H9 (cell line): ENCODE data around the gene TXLNB. TPM values are rescaled to one million over a fixed set of nuclear protein-coding genes. Genes with fewer than 3 reads are reported as not detected.

Experiments used
- DNase-seq: peaks from one replicate; pipeline ENCODE4 v3.0.0-alpha.2; 2017
- H2AFZ ChIP-seq: one replicate; pipeline ENCODE4 v1.6.1; 2013; ENCODE audit warnings: mild to moderate bottlenecking, low read length, control low read depth, moderate library complexity
- H2AK5ac ChIP-seq: 2 replicates; pipeline ENCODE4 v1.6.1; 2013; ENCODE audit warnings: low read length, control low read depth, mixed read lengths; ENCODE audit not compliant: insufficient read length
- H2BK120ac ChIP-seq: one replicate; pipeline ENCODE4 v1.6.1; 2013; ENCODE audit warnings: low read depth, mild to moderate bottlenecking, low read length, control low read depth, inconsistent platforms; ENCODE audit not compliant: poor library complexity, severe bottlenecking
- H2BK12ac ChIP-seq: 2 replicates; pipeline ENCODE4 v1.6.1; 2013; ENCODE audit warnings: low read length, control low read depth, mixed read lengths, low read depth; ENCODE audit not compliant: insufficient read length
- H2BK15ac ChIP-seq: 2 replicates; pipeline ENCODE4 v1.6.1; 2013; ENCODE audit warnings: low read depth, low read length, control low read depth
- H2BK20ac ChIP-seq: one replicate; pipeline ENCODE4 v1.6.1; 2013; ENCODE audit warnings: low read depth, mild to moderate bottlenecking, low read length, control low read depth, inconsistent platforms; ENCODE audit not compliant: poor library complexity, severe bottlenecking
- H2BK5ac ChIP-seq: 2 replicates; pipeline ENCODE4 v1.6.1; 2013; ENCODE audit warnings: low read length, control low read depth, mixed read lengths; ENCODE audit not compliant: insufficient read length
- H3K14ac ChIP-seq: 2 replicates; pipeline ENCODE4 v1.6.1; 2013; ENCODE audit warnings: low read length, control low read depth; ENCODE audit not compliant: insufficient read depth
- H3K18ac ChIP-seq: 2 replicates; pipeline ENCODE4 v1.6.1; 2013; ENCODE audit warnings: low read depth, mild to moderate bottlenecking, mixed read lengths, low read length, control low read depth; ENCODE audit not compliant: insufficient read length
- H3K23ac ChIP-seq: 2 replicates; pipeline ENCODE4 v1.6.1; 2013; ENCODE audit warnings: low read length, control low read depth, mixed read lengths, low read depth; ENCODE audit not compliant: insufficient read length
- H3K23me2 ChIP-seq: 2 replicates; pipeline ENCODE4 v1.6.1; 2013; ENCODE audit warnings: low read depth, mild to moderate bottlenecking, mixed read lengths, low read length, control low read depth; ENCODE audit not compliant: insufficient read length, poor library complexity, severe bottlenecking
- H3K27ac ChIP-seq: 2 replicates; pipeline ENCODE4 v1.5.1; 2013; ENCODE audit warnings: low read length, control low read depth, mixed read lengths, low read depth; ENCODE audit not compliant: insufficient read length
- H3K27me3 ChIP-seq: 2 replicates; pipeline ENCODE4 v1.6.1; 2013; ENCODE audit warnings: low read length, control low read depth, inconsistent platforms; ENCODE audit not compliant: insufficient read depth
- H3K4ac ChIP-seq: 2 replicates; pipeline ENCODE4 v1.6.1; 2013; ENCODE audit warnings: low read depth, mild to moderate bottlenecking, control low read depth, inconsistent platforms, low read length, moderate library complexity
- H3K4me1 ChIP-seq: 2 replicates; pipeline ENCODE4 v1.6.1; 2013; ENCODE audit warnings: low read length, control low read depth, inconsistent platforms; ENCODE audit not compliant: insufficient read depth
- H3K4me2 ChIP-seq: 2 replicates; pipeline ENCODE4 v1.6.1; 2013; ENCODE audit warnings: low read length, control low read depth, mixed read lengths; ENCODE audit not compliant: insufficient read length, insufficient read depth
- H3K56ac ChIP-seq: 2 replicates; pipeline ENCODE4 v1.6.1; 2013; ENCODE audit warnings: low read depth, mild to moderate bottlenecking, mixed read lengths, low read length, control low read depth; ENCODE audit not compliant: insufficient read length
- H3K79me1 ChIP-seq: 2 replicates; pipeline ENCODE4 v1.6.1; 2013; ENCODE audit warnings: low read depth, mild to moderate bottlenecking, moderate library complexity, low read length, control low read depth, inconsistent platforms; ENCODE audit not compliant: insufficient read depth, poor library complexity, severe bottlenecking
- H3K79me2 ChIP-seq: 2 replicates; pipeline ENCODE4 v1.6.1; 2013; ENCODE audit warnings: low read length, control low read depth, inconsistent platforms; ENCODE audit not compliant: insufficient read depth
- H3K9ac ChIP-seq: 2 replicates; pipeline ENCODE4 v1.6.1; 2013; ENCODE audit warnings: low read length, control low read depth, mixed read lengths; ENCODE audit not compliant: insufficient read length; ENCODE audit errors: extremely low read depth
- H3K9me3 ChIP-seq: one replicate; pipeline ENCODE4 v1.6.1; 2013; ENCODE audit warnings: low read depth, low read length, inconsistent platforms; ENCODE audit not compliant: control insufficient read depth
- H3T11ph ChIP-seq: one replicate; pipeline ENCODE4 v1.6.1; 2013; ENCODE audit warnings: mild to moderate bottlenecking, low read length, control low read depth, inconsistent platforms
- H4K20me1 ChIP-seq: one replicate; pipeline ENCODE4 v1.6.1; 2013; ENCODE audit not compliant: control insufficient read depth, insufficient read length, insufficient read depth
- H4K5ac ChIP-seq: 2 replicates; pipeline ENCODE4 v1.6.1; 2013; ENCODE audit warnings: low read depth, mild to moderate bottlenecking, mixed read lengths, low read length, control low read depth; ENCODE audit not compliant: insufficient read length
- H4K8ac ChIP-seq: replicated peaks from 2 replicates; pipeline ENCODE4 v1.6.1; 2013; ENCODE audit warnings: low read length, control low read depth, mixed read lengths, low read depth; ENCODE audit not compliant: insufficient read length
- H4K91ac ChIP-seq: 2 replicates; pipeline ENCODE4 v1.6.1; 2013; ENCODE audit warnings: low read depth, mild to moderate bottlenecking, moderate library complexity, mixed read lengths, low read length, control low read depth; ENCODE audit not compliant: insufficient read length
- H3K27ac Mint-ChIP-seq, 3 experiments: 2 replicates in 2 of 3; 3 replicates in 1 of 3; pipeline ENCODE4 v1.8.0; 2020 to 2021; ENCODE audit warnings: mixed read lengths in 3 of 3, mild to moderate bottlenecking in 1 of 3, moderate library complexity in 1 of 3
- H3K27me3 Mint-ChIP-seq: 2 replicates; pipeline ENCODE4 v1.8.0; 2021; ENCODE audit warnings: low read depth, mild to moderate bottlenecking, moderate library complexity, mixed read lengths
- H3K36me3 Mint-ChIP-seq, 3 experiments: 2 replicates in 2 of 3; 3 replicates in 1 of 3; pipeline ENCODE4 v1.8.0; 2020 to 2021; ENCODE audit warnings: low read depth in 3 of 3, mixed read lengths in 3 of 3; ENCODE audit not compliant: insufficient read depth in 1 of 3
- H3K4me1 Mint-ChIP-seq, 2 experiments: 2 replicates each; pipeline ENCODE4 v1.8.0; 2020; ENCODE audit warnings: mixed read lengths in 2 of 2
- H3K4me3 Mint-ChIP-seq, 2 experiments: 2 replicates in 1 of 2; 3 replicates in 1 of 2; pipeline ENCODE4 v1.8.0; 2020 to 2021; ENCODE audit warnings: mild to moderate bottlenecking in 2 of 2, mixed read lengths in 2 of 2, moderate library complexity in 1 of 2
- H3K9me3 Mint-ChIP-seq, 2 experiments: 2 replicates in 1 of 2; 3 replicates in 1 of 2; pipeline ENCODE4 v1.8.0; 2020; ENCODE audit warnings: mild to moderate bottlenecking in 2 of 2, mixed read lengths in 2 of 2, moderate library complexity in 1 of 2
- CTCF ChIP-seq: fragments of 200-600 bp; sonication (generic); conservative IDR thresholded peaks from 3 replicates; pipeline ENCODE4 v1.8.0; 2021; ENCODE audit warnings: antibody characterized with exemption, mild to moderate bottlenecking
- WGBS: extraction: QIAGEN DNeasy Blood & Tissue Kit; methylation state at CpG from one replicate; pipeline ENCODE4 v1.1.7; 2013; ENCODE audit warnings: missing lambda C conversion rate, low lambda C conversion rate, mixed read lengths; ENCODE audit not compliant: insufficient read length; ENCODE audit errors: extremely low coverage; 5-methylcytosine and 5-hydroxymethylcytosine counted together
- total RNA-seq: library from RNA; stranded (reverse); gene quantifications from 2 replicates; pipeline ENCODE4 v1.2.1, GENCODE V29; 2021

Gene TXLNB
- total RNA-seq, 1 experiment from 2014 or later = 0.04 TPM

- Histone ChIP-seq H3K9me3 (no peaks in the 10 kb centered on the region), H3K79me1 (no peaks in the 10 kb centered on the region), H3K14ac (no peak overlapping the region), H2AK5ac (no peak overlapping the region), H4K5ac (no peak overlapping the region), H2BK15ac (no peak overlapping the region), H2BK120ac (no peak overlapping the region), H3K56ac (no peak overlapping the region), H3K23me2 (no peaks in the 10 kb centered on the region), H2AFZ (no peak overlapping the region), H3K9ac (no peak overlapping the region), H4K8ac (no peak overlapping the region), H3K27ac (no peak overlapping the region), H3K4me2 (no peak overlapping the region), H3K27me3 (no peaks in the 10 kb centered on the region), H3K4me1 (no peaks in the 10 kb centered on the region), H4K91ac (no peak overlapping the region), H3T11ph (no peak overlapping the region), H3K23ac (no peak overlapping the region), H2BK12ac (no peak overlapping the region), H3K18ac (no peak overlapping the region), H2BK5ac (no peak overlapping the region), H2BK20ac (no peak overlapping the region), H3K4ac (no peak overlapping the region), H4K20me1 (no peaks in the 10 kb centered on the region), H3K79me2 (no peaks in the 10 kb centered on the region)
- no peak for DNase-seq
- WGBS = no CpG with 5 or more reads among the region's 3 CpGs
- H3K4me3 Mint-ChIP-seq = no peak overlapping the region
- TF ChIP-seq CTCF = no peak
- no peaks in the 10 kb centered on the region for H3K9me3 Mint-ChIP-seq
- no peaks in the 10 kb centered on the region for H3K36me3 Mint-ChIP-seq
- H3K4me1 Mint-ChIP-seq = peaks cover 0 to 4% of the 10 kb centered on the region in 2 experiments; a peak in 2 of 4 replicates
- no peaks in the 10 kb centered on the region for H3K27me3 Mint-ChIP-seq
- H3K27ac Mint-ChIP-seq = no peak overlapping the region
Measured at GRCh38 chr6:139248911-139249310, 42.9 kb downstream of the TXLNB start.
